ENCODE results near the gene CEP85L. TPM values are rescaled to one million over a fixed set of nuclear protein-coding genes. Genes with fewer than 3 reads are reported as not detected.

CEP85L gene
- polyA plus RNA-seq, 2 donors = 0.52 to 0.61 TPM

DNA sequence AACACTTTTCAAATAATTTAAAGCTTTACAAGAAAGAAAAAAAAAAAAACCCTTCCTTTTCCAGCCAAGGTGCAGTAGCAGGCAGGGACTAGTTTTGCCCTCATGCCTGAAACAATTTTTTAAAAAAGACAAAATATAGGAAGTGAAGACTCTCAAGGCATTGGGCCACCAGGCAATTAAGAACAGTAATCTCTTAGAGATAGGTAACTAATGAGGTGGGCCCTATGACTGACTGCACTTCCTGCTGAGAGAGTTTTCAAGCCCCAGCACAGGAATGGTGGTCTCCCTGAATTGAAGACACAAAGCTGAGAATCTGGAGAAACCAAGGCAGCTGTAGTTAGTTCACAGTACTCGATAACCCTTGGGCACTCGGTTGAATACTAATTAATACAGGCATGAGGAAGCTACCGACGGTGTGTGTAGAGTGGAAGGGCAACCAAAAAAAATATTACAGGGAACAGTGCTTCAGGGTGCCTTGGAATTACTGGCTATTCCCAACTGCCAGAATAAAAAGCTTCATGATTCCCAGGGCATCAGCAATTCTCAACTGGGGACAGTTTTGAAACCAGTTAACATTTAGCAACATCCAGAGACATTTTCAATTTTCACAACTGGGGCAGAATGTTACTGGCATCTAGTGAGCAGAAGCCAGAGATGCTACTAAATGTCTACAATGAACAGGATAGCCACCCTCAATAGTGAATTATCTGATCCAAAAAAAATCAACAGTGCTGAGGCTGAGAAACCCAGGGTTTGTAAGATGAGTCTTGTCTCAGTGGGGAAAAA, 139.3 kb downstream of the CEP85L start:
- no peaks in the 10 kb centered on the region for H3K4me1 ChIP-seq (ENCODE audit: control insufficient read depth in 2 of 2, insufficient read depth in 2 of 2, low read length in 1 of 2)
- no peak overlapping the region for H3K4me3 ChIP-seq (ENCODE audit: low read depth in 1 of 2, low read length in 2 of 2)
- WGBS, 2 donors = 93 to 94% methylated on average over 4 of the region's 4 CpGs
- H3K36me3 ChIP-seq (ENCODE audit: control insufficient read depth in 2 of 2, insufficient read depth in 2 of 2, low read length in 1 of 2) = no peaks in the 10 kb centered on the region
- no peaks in the 10 kb centered on the region for H3K27me3 ChIP-seq (ENCODE audit: control insufficient read depth in 1 of 2, insufficient read depth in 2 of 2, low read length in 2 of 2)
- no peak overlapping the region for H3K27ac ChIP-seq (ENCODE audit: low read depth in 2 of 2, low read length in 1 of 2)
- H3K9me3 ChIP-seq (ENCODE audit: control insufficient read depth in 2 of 2, insufficient read depth in 1 of 2, low read depth in 1 of 2, low read length in 1 of 2) = no peaks in the 10 kb centered on the region

DNA sequence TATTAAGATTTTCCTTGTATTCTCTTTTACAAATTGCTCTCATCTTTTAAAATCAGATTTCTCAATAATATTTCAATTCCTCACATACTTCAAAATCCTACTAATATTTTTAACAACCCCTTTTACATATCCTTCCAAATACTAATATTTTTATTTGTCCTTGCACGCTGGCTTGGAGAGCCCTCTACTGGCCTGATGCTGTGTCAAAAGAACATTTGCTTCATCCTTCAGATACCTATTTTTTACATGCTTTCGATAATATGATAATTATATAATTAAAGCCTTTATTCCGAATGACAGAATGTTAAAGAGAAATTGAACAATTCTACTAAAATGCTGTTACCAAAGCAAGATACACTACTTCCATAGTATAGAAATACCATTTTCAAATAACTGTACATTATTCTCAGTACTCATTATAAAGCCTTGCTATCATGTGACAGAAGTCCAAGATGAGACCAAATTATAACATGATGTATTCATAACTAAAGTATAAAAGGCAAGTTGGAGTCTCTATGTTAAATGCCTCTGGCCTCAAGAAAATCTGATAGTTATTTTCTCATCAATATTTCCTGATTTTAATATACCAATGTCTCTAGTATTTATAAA, 142.3 kb downstream of the CEP85L start:
- WGBS, 2 donors = 44 to 51% methylated on average over 3 of the region's 3 CpGs
- no peaks in the 10 kb centered on the region for H3K27me3 ChIP-seq (ENCODE audit: control insufficient read depth in 1 of 2, insufficient read depth in 2 of 2, low read length in 2 of 2)
- peaks cover 0 to 4% of the 10 kb centered on the region in 2 donors for H3K36me3 ChIP-seq (ENCODE audit: control insufficient read depth in 2 of 2, insufficient read depth in 2 of 2, low read length in 1 of 2)
- H3K9me3 ChIP-seq (ENCODE audit: control insufficient read depth in 2 of 2, insufficient read depth in 1 of 2, low read depth in 1 of 2, low read length in 1 of 2) = no peaks in the 10 kb centered on the region
- no peak overlapping the region for H3K27ac ChIP-seq (ENCODE audit: low read depth in 2 of 2, low read length in 1 of 2)
- H3K4me3 ChIP-seq (ENCODE audit: low read depth in 1 of 2, low read length in 2 of 2) = no peak overlapping the region
- H3K4me1 ChIP-seq (ENCODE audit: control insufficient read depth in 2 of 2, insufficient read depth in 2 of 2, low read length in 1 of 2) = no peaks in the 10 kb centered on the region

DNA sequence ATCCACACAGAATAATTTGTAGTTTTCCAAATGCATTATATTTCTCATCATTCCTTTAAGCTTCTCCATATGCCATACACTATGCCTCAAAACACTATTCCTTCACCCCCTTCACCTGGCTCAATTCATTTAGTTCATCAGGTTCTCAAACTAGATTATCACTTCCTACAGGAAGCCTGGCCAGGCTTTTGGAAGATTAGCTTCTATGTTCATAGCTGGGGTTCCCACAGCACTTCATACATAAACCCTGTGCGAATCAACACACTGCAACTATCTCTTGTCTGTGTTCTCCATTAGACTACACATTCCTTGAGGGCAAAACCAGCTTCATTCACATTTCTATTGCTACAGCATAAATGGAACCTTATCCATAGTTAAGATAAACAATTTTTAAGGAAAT, 143.8 kb downstream of the CEP85L start:
- H3K27ac ChIP-seq (ENCODE audit: low read depth in 2 of 2, low read length in 1 of 2) = no peak overlapping the region
- WGBS, 2 donors = 92 to 100% methylated on average over 1 of the region's 1 CpG
- H3K27me3 ChIP-seq (ENCODE audit: control insufficient read depth in 1 of 2, insufficient read depth in 2 of 2, low read length in 2 of 2) = no peaks in the 10 kb centered on the region
- no peaks in the 10 kb centered on the region for H3K4me1 ChIP-seq (ENCODE audit: control insufficient read depth in 2 of 2, insufficient read depth in 2 of 2, low read length in 1 of 2)
- no peak overlapping the region for H3K4me3 ChIP-seq (ENCODE audit: low read depth in 1 of 2, low read length in 2 of 2)
- H3K36me3 ChIP-seq (ENCODE audit: control insufficient read depth in 2 of 2, insufficient read depth in 2 of 2, low read length in 1 of 2) = peaks cover 0 to 4% of the 10 kb centered on the region in 2 donors
- no peaks in the 10 kb centered on the region for H3K9me3 ChIP-seq (ENCODE audit: control insufficient read depth in 2 of 2, insufficient read depth in 1 of 2, low read depth in 1 of 2, low read length in 1 of 2)

GRCh38 chr6:118506071-118506638, 145.2 kb downstream of the CEP85L start:
- WGBS, 2 donors = 89 to 96% methylated on average over 5 of the region's 5 CpGs
- Histone ChIP-seq H3K9me3 (ENCODE audit: control insufficient read depth in 2 of 2, insufficient read depth in 1 of 2, low read depth in 1 of 2, low read length in 1 of 2) (no peaks in the 10 kb centered on the region), H3K27me3 (ENCODE audit: control insufficient read depth in 1 of 2, insufficient read depth in 2 of 2, low read length in 2 of 2) (no peaks in the 10 kb centered on the region), H3K36me3 (ENCODE audit: control insufficient read depth in 2 of 2, insufficient read depth in 2 of 2, low read length in 1 of 2) (peaks cover 0 to 4% of the 10 kb centered on the region in 2 donors), H3K27ac (ENCODE audit: low read depth in 2 of 2, low read length in 1 of 2) (no peak overlapping the region), H3K4me3 (ENCODE audit: low read depth in 1 of 2, low read length in 2 of 2) (no peak overlapping the region), H3K4me1 (ENCODE audit: control insufficient read depth in 2 of 2, insufficient read depth in 2 of 2, low read length in 1 of 2) (no peaks in the 10 kb centered on the region)

DNA sequence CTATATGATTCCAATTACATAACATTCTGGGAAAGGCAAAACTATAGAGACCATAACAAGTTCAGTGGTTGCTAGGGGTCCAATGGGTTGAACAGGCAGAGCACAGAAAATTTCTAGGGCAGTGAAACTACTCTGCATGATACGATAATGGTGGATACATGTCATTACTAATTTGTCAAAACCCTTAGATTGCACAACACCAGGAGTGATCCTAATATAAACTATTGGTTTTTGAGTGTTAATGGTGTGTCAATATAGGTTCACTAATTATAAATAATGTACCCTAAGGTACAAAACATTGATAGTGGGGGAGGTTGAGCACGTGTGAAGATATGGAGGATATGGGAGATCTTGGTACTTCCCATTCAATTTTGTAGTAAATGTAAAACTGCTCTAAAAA, 145.7 kb downstream of the CEP85L start:
- no peaks in the 10 kb centered on the region for H3K4me1 ChIP-seq (ENCODE audit: control insufficient read depth in 2 of 2, insufficient read depth in 2 of 2, low read length in 1 of 2)
- H3K4me3 ChIP-seq (ENCODE audit: low read depth in 1 of 2, low read length in 2 of 2) = no peak overlapping the region
- 91 to 95% methylated on average over 2 of the region's 2 CpGs for WGBS, 2 donors
- no peaks in the 10 kb centered on the region for H3K9me3 ChIP-seq (ENCODE audit: control insufficient read depth in 2 of 2, insufficient read depth in 1 of 2, low read depth in 1 of 2, low read length in 1 of 2)
- H3K27ac ChIP-seq (ENCODE audit: low read depth in 2 of 2, low read length in 1 of 2) = no peak overlapping the region
- H3K27me3 ChIP-seq (ENCODE audit: control insufficient read depth in 1 of 2, insufficient read depth in 2 of 2, low read length in 2 of 2) = no peaks in the 10 kb centered on the region
- H3K36me3 ChIP-seq (ENCODE audit: control insufficient read depth in 2 of 2, insufficient read depth in 2 of 2, low read length in 1 of 2) = peaks cover 0 to 4% of the 10 kb centered on the region in 2 donors

GRCh38 chr6:118504611-118505010, 146.8 kb downstream of the CEP85L start:
- Histone ChIP-seq H3K27ac (ENCODE audit: low read depth in 2 of 2, low read length in 1 of 2) (no peak overlapping the region), H3K9me3 (ENCODE audit: control insufficient read depth in 2 of 2, insufficient read depth in 1 of 2, low read depth in 1 of 2, low read length in 1 of 2) (no peaks in the 10 kb centered on the region), H3K27me3 (ENCODE audit: control insufficient read depth in 1 of 2, insufficient read depth in 2 of 2, low read length in 2 of 2) (no peaks in the 10 kb centered on the region), H3K4me1 (ENCODE audit: control insufficient read depth in 2 of 2, insufficient read depth in 2 of 2, low read length in 1 of 2) (no peaks in the 10 kb centered on the region), H3K36me3 (ENCODE audit: control insufficient read depth in 2 of 2, insufficient read depth in 2 of 2, low read length in 1 of 2) (peaks cover 0 to 4% of the 10 kb centered on the region in 2 donors), H3K4me3 (ENCODE audit: low read depth in 1 of 2, low read length in 2 of 2) (no peak overlapping the region)
- WGBS, 2 donors = 97 to 100% methylated on average over 2 of the region's 2 CpGs

DNA sequence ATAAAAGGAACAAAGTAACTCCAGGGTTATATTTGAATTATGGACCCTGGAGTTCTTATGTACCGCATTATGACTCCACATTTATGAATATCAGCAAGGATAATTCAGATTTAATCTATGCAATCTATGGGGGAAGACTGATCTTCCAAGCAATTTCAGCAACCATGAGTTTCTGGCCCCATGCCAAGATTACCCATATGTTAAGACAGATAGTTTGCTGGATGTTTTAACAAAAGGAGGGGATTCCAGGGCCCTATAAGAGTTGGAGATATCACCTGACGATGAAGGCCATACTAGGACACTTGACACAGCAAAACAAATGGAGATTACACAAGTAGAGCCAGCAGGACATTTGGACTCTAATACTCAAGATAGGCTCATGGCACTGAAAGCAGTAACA, 149.2 kb downstream of the CEP85L start:
- H3K27me3 ChIP-seq (ENCODE audit: control insufficient read depth in 1 of 2, insufficient read depth in 2 of 2, low read length in 2 of 2) = no peaks in the 10 kb centered on the region
- H3K36me3 ChIP-seq (ENCODE audit: control insufficient read depth in 2 of 2, insufficient read depth in 2 of 2, low read length in 1 of 2) = peaks cover 0 to 4% of the 10 kb centered on the region in 2 donors
- H3K9me3 ChIP-seq (ENCODE audit: control insufficient read depth in 2 of 2, insufficient read depth in 1 of 2, low read depth in 1 of 2, low read length in 1 of 2) = no peaks in the 10 kb centered on the region
- H3K4me1 ChIP-seq (ENCODE audit: control insufficient read depth in 2 of 2, insufficient read depth in 2 of 2, low read length in 1 of 2) = no peaks in the 10 kb centered on the region
- 67 to 95% methylated on average over 2 of the region's 2 CpGs for WGBS, 2 donors
- no peak overlapping the region for H3K27ac ChIP-seq (ENCODE audit: low read depth in 2 of 2, low read length in 1 of 2)
- no peak overlapping the region for H3K4me3 ChIP-seq (ENCODE audit: low read depth in 1 of 2, low read length in 2 of 2)

GRCh38 chr6:118501765-118502164, 149.6 kb downstream of the CEP85L start:
- no peak overlapping the region for H3K4me3 ChIP-seq (ENCODE audit: low read depth in 1 of 2, low read length in 2 of 2)
- WGBS, 2 donors = 90 to 100% methylated on average over 1 of the region's 1 CpG
- no peaks in the 10 kb centered on the region for H3K9me3 ChIP-seq (ENCODE audit: control insufficient read depth in 2 of 2, insufficient read depth in 1 of 2, low read depth in 1 of 2, low read length in 1 of 2)
- H3K36me3 ChIP-seq (ENCODE audit: control insufficient read depth in 2 of 2, insufficient read depth in 2 of 2, low read length in 1 of 2) = peaks cover 0 to 4% of the 10 kb centered on the region in 2 donors
- H3K27ac ChIP-seq (ENCODE audit: low read depth in 2 of 2, low read length in 1 of 2) = no peak overlapping the region
- no peaks in the 10 kb centered on the region for H3K27me3 ChIP-seq (ENCODE audit: control insufficient read depth in 1 of 2, insufficient read depth in 2 of 2, low read length in 2 of 2)
- H3K4me1 ChIP-seq (ENCODE audit: control insufficient read depth in 2 of 2, insufficient read depth in 2 of 2, low read length in 1 of 2) = no peaks in the 10 kb centered on the region

- Histone ChIP-seq H3K4me3 (ENCODE audit: low read depth in 1 of 2, low read length in 2 of 2) (no peak overlapping the region), H3K27ac (ENCODE audit: low read depth in 2 of 2, low read length in 1 of 2) (no peak overlapping the region)
- WGBS, 2 donors = 93 to 95% methylated on average over 5 of the region's 5 CpGs
Measured at GRCh38 chr6:118501099-118501498, 150.3 kb downstream of the CEP85L start.

More at GRCh38 chr6:118501099-118501498, 150.3 kb downstream of the CEP85L start:
- Histone ChIP-seq H3K36me3 (ENCODE audit: control insufficient read depth in 2 of 2, insufficient read depth in 2 of 2, low read length in 1 of 2) (peaks cover 0 to 4% of the 10 kb centered on the region in 2 donors), H3K4me1 (ENCODE audit: control insufficient read depth in 2 of 2, insufficient read depth in 2 of 2, low read length in 1 of 2) (no peaks in the 10 kb centered on the region), H3K9me3 (ENCODE audit: control insufficient read depth in 2 of 2, insufficient read depth in 1 of 2, low read depth in 1 of 2, low read length in 1 of 2) (no peaks in the 10 kb centered on the region), H3K27me3 (ENCODE audit: control insufficient read depth in 1 of 2, insufficient read depth in 2 of 2, low read length in 2 of 2) (no peaks in the 10 kb centered on the region)
